ENCODE measurements around the gene FGD1.

Gene FGD1

GRCh38 chrX:54407266-54407665, 88.8 kb downstream of the FGD1 start:
- Histone ChIP-seq H3K4me3 (ENCODE audit: low read depth in 1 of 2, low read length in 2 of 2) (no peak overlapping the region), H3K4me1 (ENCODE audit: control insufficient read depth in 1 of 2, insufficient read depth in 2 of 2, low read length in 2 of 2) (no peaks in the 10 kb centered on the region), H3K36me3 (ENCODE audit: control insufficient read depth in 1 of 2, insufficient read depth in 2 of 2, low read length in 2 of 2) (no peaks in the 10 kb centered on the region), H3K27ac (ENCODE audit: low read depth, low read length) (no peak overlapping the region), H3K27me3 (ENCODE audit: control insufficient read depth in 1 of 2, insufficient read depth in 2 of 2, low read length in 2 of 2) (no peaks in the 10 kb centered on the region), H3K9me3 (ENCODE audit: control insufficient read depth in 1 of 2, low read length in 2 of 2) (no peaks in the 10 kb centered on the region), H3K9ac (ENCODE audit: low read depth in 1 of 2, low read length in 2 of 2) (no peak overlapping the region)

DNA sequence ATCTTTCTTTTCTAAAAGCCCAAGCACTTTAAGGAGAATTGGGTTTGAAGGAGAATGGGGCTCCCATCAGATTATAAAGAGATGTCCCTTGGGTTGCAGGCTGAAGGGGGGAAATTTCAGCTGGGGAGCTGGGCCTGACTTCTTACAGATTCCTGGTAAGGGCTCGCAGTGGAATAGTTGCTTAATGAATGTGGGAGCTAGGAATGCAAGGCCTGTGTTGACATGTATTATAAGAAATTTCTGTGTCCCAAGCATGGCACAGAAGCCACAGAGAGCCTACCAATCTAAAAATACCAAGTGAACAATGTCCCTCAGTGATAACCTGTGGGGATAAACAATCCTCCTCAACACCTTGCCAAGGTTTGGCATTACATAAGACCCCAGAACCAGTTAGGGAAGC, 98.9 kb downstream of the FGD1 start:
- no peaks in the 10 kb centered on the region for H3K4me1 ChIP-seq (ENCODE audit: control insufficient read depth in 1 of 2, insufficient read depth in 2 of 2, low read length in 2 of 2)
- no peak overlapping the region for H3K27ac ChIP-seq (ENCODE audit: low read depth, low read length)
- H3K36me3 ChIP-seq (ENCODE audit: control insufficient read depth in 1 of 2, insufficient read depth in 2 of 2, low read length in 2 of 2) = no peaks in the 10 kb centered on the region
- no peaks in the 10 kb centered on the region for H3K27me3 ChIP-seq (ENCODE audit: control insufficient read depth in 1 of 2, insufficient read depth in 2 of 2, low read length in 2 of 2)
- H3K4me3 ChIP-seq (ENCODE audit: low read depth in 1 of 2, low read length in 2 of 2) = no peak overlapping the region
- no peak overlapping the region for H3K9ac ChIP-seq (ENCODE audit: low read depth in 1 of 2, low read length in 2 of 2)
- H3K9me3 ChIP-seq (ENCODE audit: control insufficient read depth in 1 of 2, low read length in 2 of 2) = no peaks in the 10 kb centered on the region
